ENCODE measurements around the gene KCNN2.

DNA sequence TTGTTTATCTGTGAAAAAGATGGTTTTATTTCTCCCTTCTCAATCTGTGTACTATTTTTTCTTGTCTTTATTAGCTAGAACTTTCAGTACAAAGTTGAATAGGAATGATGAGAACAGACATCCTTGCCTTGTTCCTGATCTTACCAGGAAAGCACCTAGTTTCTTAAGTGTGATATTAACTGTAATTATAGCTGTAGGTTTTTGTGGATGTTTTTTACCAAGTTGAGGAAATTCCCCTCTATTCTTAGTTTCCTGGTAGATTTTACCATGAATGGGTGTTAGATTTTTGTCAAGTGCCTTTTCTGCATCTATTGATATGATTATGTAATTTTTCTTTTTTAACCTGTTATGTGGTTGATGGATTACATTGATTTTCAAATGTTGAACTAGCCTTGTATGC is 68.7 kb downstream of the KCNN2 start:
- TF ChIP-seq, protein P1, sequence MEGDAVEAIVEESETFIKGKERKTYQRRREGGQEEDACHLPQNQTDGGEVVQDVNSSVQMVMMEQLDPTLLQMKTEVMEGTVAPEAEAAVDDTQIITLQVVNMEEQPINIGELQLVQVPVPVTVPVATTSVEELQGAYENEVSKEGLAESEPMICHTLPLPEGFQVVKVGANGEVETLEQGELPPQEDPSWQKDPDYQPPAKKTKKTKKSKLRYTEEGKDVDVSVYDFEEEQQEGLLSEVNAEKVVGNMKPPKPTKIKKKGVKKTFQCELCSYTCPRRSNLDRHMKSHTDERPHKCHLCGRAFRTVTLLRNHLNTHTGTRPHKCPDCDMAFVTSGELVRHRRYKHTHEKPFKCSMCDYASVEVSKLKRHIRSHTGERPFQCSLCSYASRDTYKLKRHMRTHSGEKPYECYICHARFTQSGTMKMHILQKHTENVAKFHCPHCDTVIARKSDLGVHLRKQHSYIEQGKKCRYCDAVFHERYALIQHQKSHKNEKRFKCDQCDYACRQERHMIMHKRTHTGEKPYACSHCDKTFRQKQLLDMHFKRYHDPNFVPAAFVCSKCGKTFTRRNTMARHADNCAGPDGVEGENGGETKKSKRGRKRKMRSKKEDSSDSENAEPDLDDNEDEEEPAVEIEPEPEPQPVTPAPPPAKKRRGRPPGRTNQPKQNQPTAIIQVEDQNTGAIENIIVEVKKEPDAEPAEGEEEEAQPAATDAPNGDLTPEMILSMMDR (IDR thresholded peaks at IDR 0.05): no peak
- TF ChIP-seq POLR2A (IDR thresholded peaks at IDR 0.05): no peak
